Renal cortical epithelial cell (primary cell): ENCODE measurements around the gene USP31. TPM values are rescaled to one million over a fixed set of nuclear protein-coding genes. Genes with fewer than 3 reads are reported as not detected.
A peak's percentile ranks its signal among the peaks of the same experiment; 100 is the strongest.

ENCODE experiments used
- DNase-seq: peaks from one replicate; pipeline ENCODE4 v3.0.0-alpha.2; 2011; ENCODE audit warnings: low read depth
- total RNA-seq: library from RNA; depleted of rRNA; stranded (reverse); fragments of >200 nt; gene quantifications from 2 replicates; pipeline ENCODE4 v1.2.3, GENCODE V29; 2014

USP31 gene
- total RNA-seq, 1 donor from 2014 or later = 21.5 TPM

- no peak for DNase-seq
Observed at GRCh38 chr16:23062524-23062923, 86.7 kb downstream of the USP31 start.

- no peak for DNase-seq
Observed at GRCh38 chr16:23061669-23062068, 87.6 kb downstream of the USP31 start.

GRCh38 chr16:23060458-23061320 lies 88.6 kb downstream of the USP31 start:
- peak; percentile 74 for DNase-seq

- no peak for DNase-seq
Observed at GRCh38 chr16:23059433-23059832, 89.8 kb downstream of the USP31 start.

GRCh38 chr16:23058576-23058975 lies 90.7 kb downstream of the USP31 start:
- DNase-seq = no peak

GRCh38 chr16:23057013-23057596 lies 92.1 kb downstream of the USP31 start:
- no peak for DNase-seq

- DNase-seq = no peak
Observed at GRCh38 chr16:23055481-23055880, 93.8 kb downstream of the USP31 start.

GRCh38 chr16:23052908-23053580 lies 96.2 kb downstream of the USP31 start:
- no peak for DNase-seq

GRCh38 chr16:23052221-23052620 lies 97.0 kb downstream of the USP31 start:
- DNase-seq = no peak

- no peak for DNase-seq
Observed at GRCh38 chr16:23051587-23051986, 97.7 kb downstream of the USP31 start.

- DNase-seq = no peak
Observed at GRCh38 chr16:23048164-23048563, 101.1 kb downstream of the USP31 start.

- no peak for DNase-seq
Observed at GRCh38 chr16:23045025-23045424, 104.2 kb downstream of the USP31 start.

- DNase-seq = no peak
Observed at GRCh38 chr16:23040246-23040645, 109.0 kb downstream of the USP31 start.

GRCh38 chr16:23039118-23039517 lies 110.1 kb downstream of the USP31 start:
- no peak for DNase-seq

GRCh38 chr16:23035240-23035639 lies 114.0 kb downstream of the USP31 start:
- DNase-seq = no peak

- DNase-seq = no peak
Observed at GRCh38 chr16:23031508-23032098, 117.6 kb downstream of the USP31 start.

GRCh38 chr16:23029733-23030420 lies 119.4 kb downstream of the USP31 start:
- no peak for DNase-seq

GRCh38 chr16:23027386-23027785 lies 121.9 kb downstream of the USP31 start:
- DNase-seq = no peak

- DNase-seq = peak; percentile 25
Observed at GRCh38 chr16:23026784-23027362, 122.4 kb downstream of the USP31 start.

- peak; percentile 14 for DNase-seq
Observed at GRCh38 chr16:23025692-23026307, 123.5 kb downstream of the USP31 start.

- no peak for DNase-seq
Observed at GRCh38 chr16:23024044-23024443, 125.2 kb downstream of the USP31 start.
